SK-N-SH (cell line): Measurements from ENCODE around the gene ERI3. TPM values are rescaled to one million over a fixed set of nuclear protein-coding genes. Genes with fewer than 3 reads are reported as not detected.

Source experiments
- CTCF ChIA-PET: fragments of 300-600, 350-600 bp; formaldehyde crosslinking; extraction: SDS; loops from one replicate; lab custom pipeline; 2021; lab: Yijun Ruan, JAX
- POLR2A ChIA-PET: fragments of 350-600 bp; sonication (Branson Sonifier 250); formaldehyde crosslinking; extraction: SDS; loops from one replicate; lab custom pipeline; 2020; ENCODE audit warnings: antibody characterized with exemption, inconsistent platforms; lab: Yijun Ruan, JAX
- DNase-seq: peaks from one replicate; pipeline ENCODE4 v3.0.0; 2012
- H2AFZ ChIP-seq: fragments of 200-600 bp; sonication (generic); 2 replicates; pipeline ENCODE4 v1.8.1; 2016; ENCODE audit warnings: antibody characterized with exemption, mild to moderate bottlenecking, low read depth
- H3F3A ChIP-seq: fragments of 200-600 bp; sonication (generic); replicated peaks from 2 replicates; pipeline ENCODE3; 2016; ENCODE audit warnings: antibody characterized with exemption, mild to moderate bottlenecking; ENCODE audit not compliant: insufficient read depth
- H3K27ac ChIP-seq, 2 experiments: fragments of 200-500 bp in 1 of 2; fragments of 200-600 bp in 1 of 2; sonication (Bioruptor generic) in 1 of 2; sonication (generic), shearing (Covaris generic) in 1 of 2; 2 replicates each; pipeline versions ENCODE4 v1.5.1 to v1.6.1; 2014 to 2016; ENCODE audit warnings: low read depth in 2 of 2, inconsistent platforms in 1 of 2, low read length in 1 of 2, mild to moderate bottlenecking in 1 of 2, mixed read lengths in 1 of 2
- H3K27me3 ChIP-seq: fragments of 200-600 bp; sonication (generic), shearing (Covaris generic); 2 replicates; pipeline ENCODE4 v1.6.1; 2016; ENCODE audit warnings: mixed run types; ENCODE audit not compliant: insufficient read depth
- H3K36me3 ChIP-seq, 2 experiments: fragments of 200-500 bp in 1 of 2; fragments of 200-600 bp in 1 of 2; sonication (Bioruptor generic) in 1 of 2; sonication (generic) in 1 of 2; replicated peaks in 1 of 2; 2 replicates each; pipeline versions ENCODE3 to v1.5.1; 2014 to 2016; ENCODE audit warnings: low read length in 1 of 2, mild to moderate bottlenecking in 1 of 2; ENCODE audit not compliant: insufficient read depth in 2 of 2, control insufficient read depth in 1 of 2
- H3K4me1 ChIP-seq, 2 experiments: fragments of 200-500 bp in 1 of 2; fragments of 200-600 bp in 1 of 2; sonication (Bioruptor generic) in 1 of 2; sonication (generic), shearing (Covaris generic) in 1 of 2; 2 replicates each; pipeline versions ENCODE4 v1.5.1 to v1.6.1; 2014 to 2016; ENCODE audit warnings: low read depth in 1 of 2, low read length in 1 of 2, mixed run types in 1 of 2; ENCODE audit not compliant: insufficient read depth in 2 of 2, control insufficient read depth in 1 of 2
- H3K4me2 ChIP-seq: fragments of 200-600 bp; sonication (generic), shearing (Covaris generic); 2 replicates; pipeline ENCODE4 v1.6.1; 2017; ENCODE audit warnings: mixed run types
- H3K4me3 ChIP-seq, 2 experiments: fragments of 200-500 bp in 1 of 2; fragments of 200-600 bp in 1 of 2; sonication (Bioruptor generic) in 1 of 2; sonication (generic), shearing (Covaris generic) in 1 of 2; 2 replicates each; pipeline versions ENCODE4 v1.5.1 to v1.8.1; 2014 to 2016; ENCODE audit warnings: low read depth in 2 of 2, inconsistent platforms in 1 of 2, low read length in 1 of 2, mild to moderate bottlenecking in 1 of 2, mixed read lengths in 1 of 2, moderate library complexity in 1 of 2
- H3K79me2 ChIP-seq: fragments of 200-600 bp; sonication (generic); 2 replicates; pipeline ENCODE4 v1.8.1; 2017; ENCODE audit warnings: mild to moderate bottlenecking; ENCODE audit not compliant: insufficient read depth
- H3K9ac ChIP-seq: fragments of 200-600 bp; sonication (generic); 2 replicates; pipeline ENCODE4 v1.6.1; 2017; ENCODE audit warnings: mixed run types
- H3K9me2 ChIP-seq: fragments of 200-600 bp; sonication (generic); 2 replicates; pipeline ENCODE4 v1.6.1; 2017; ENCODE audit warnings: mixed run types
- H3K9me3 ChIP-seq: fragments of 200-600 bp; sonication (generic); 2 replicates; pipeline ENCODE4 v1.6.1; 2017; ENCODE audit warnings: mixed run types, mild to moderate bottlenecking, moderate library complexity
- H4K20me1 ChIP-seq: fragments of 200-600 bp; sonication (generic); 2 replicates; pipeline ENCODE4 v1.6.1; 2017; ENCODE audit warnings: mild to moderate bottlenecking, mixed run types; ENCODE audit not compliant: insufficient read depth
- CHD2 ChIP-seq: fragments of 150-350 bp; IDR thresholded peaks from 2 replicates; pipeline ENCODE4 v1.6.1; 2018; ENCODE audit warnings: low read length; ENCODE audit not compliant: partially characterized antibody
- CTCF ChIP-seq: fragments of 200-600 bp; sonication (generic); IDR thresholded peaks from 2 replicates; pipeline ENCODE4 v1.6.1; 2017; ENCODE audit warnings: antibody characterized with exemption, mild to moderate bottlenecking, moderate library complexity
- ELF1 ChIP-seq: IDR thresholded peaks from 2 replicates; pipeline ENCODE4 v1.4.0; 2012
- FOXJ3 ChIP-seq: sonication (generic); formaldehyde crosslinking; IDR thresholded peaks from 2 replicates; pipeline ENCODE4 v1.5.1; 2020; ENCODE audit warnings: mild to moderate bottlenecking, missing genetic modification reagents
- FOXM1 ChIP-seq: IDR thresholded peaks from 2 replicates; pipeline ENCODE4 v1.4.0; 2012; ENCODE audit warnings: low read depth, mild to moderate bottlenecking
- GATA2 ChIP-seq: sonication (generic); formaldehyde crosslinking; IDR thresholded peaks from 2 replicates; pipeline ENCODE4 v1.5.0; 2020; ENCODE audit warnings: mild to moderate bottlenecking, missing genetic modification reagents
- JUND ChIP-seq: IDR thresholded peaks from 2 replicates; pipeline ENCODE4 v1.4.0; 2012
- NFIC ChIP-seq: IDR thresholded peaks from 2 replicates; pipeline ENCODE4 v1.4.0; 2012; ENCODE audit warnings: borderline replicate concordance
- NRF1 ChIP-seq: IDR thresholded peaks from 2 replicates; pipeline ENCODE4 v1.6.1; 2012; ENCODE audit warnings: low read depth, mild to moderate bottlenecking, low read length
- PBX3 ChIP-seq: IDR thresholded peaks from 2 replicates; pipeline ENCODE4; 2012
- POLR2AphosphoS5 ChIP-seq: IDR thresholded peaks from 2 replicates; pipeline ENCODE4 v1.6.1; 2012; ENCODE audit warnings: low read depth, low read length
- RAD21 ChIP-seq: IDR thresholded peaks from 2 replicates; pipeline ENCODE4 v1.6.1; 2012; ENCODE audit warnings: mild to moderate bottlenecking, low read length
- RXRA ChIP-seq: IDR thresholded peaks from 2 replicates; pipeline ENCODE4 v1.4.0; 2012; ENCODE audit warnings: low read depth, mild to moderate bottlenecking, borderline replicate concordance
- TAF1 ChIP-seq: IDR thresholded peaks from 2 replicates; pipeline ENCODE4 v1.6.1; 2012; ENCODE audit warnings: low read depth, mild to moderate bottlenecking, low read length, moderate library complexity, borderline replicate concordance
- USF1 ChIP-seq: IDR thresholded peaks from 2 replicates; pipeline ENCODE4 v1.4.0; 2012; ENCODE audit warnings: low read depth, borderline replicate concordance
- YY1 ChIP-seq: IDR thresholded peaks from 2 replicates; pipeline ENCODE4 v1.4.0; 2012; ENCODE audit warnings: low read depth, mild to moderate bottlenecking
- WGBS: methylation state at CpG from one replicate; pipeline ENCODE4 v1.1.6; 2017; ENCODE audit warnings: low lambda C conversion rate; 5-methylcytosine and 5-hydroxymethylcytosine counted together
- polyA plus RNA-seq, 3 experiments: library from polyadenylated mRNA; depleted of rRNA; stranded (reverse); fragments of >200 nt; gene quantifications; 2 replicates each; pipeline ENCODE4 v1.2.3, GENCODE V29; 2012

Gene ERI3
- polyA plus RNA-seq, 1 of the 3 experiments (the other 2 are of a cell fraction): 60.7 TPM

- CTCF ChIA-PET: interaction anchor here (1.4 to 7.2 kb wide), 2 partner anchors 20 to 80 kb away, joined by 4 to 78 read pairs; no protein-coding TSS in a partner anchor
Observed at GRCh38 chr1:44297695-44298400, 57.2 kb downstream of the ERI3 start.

More at GRCh38 chr1:44297695-44298400, 57.2 kb downstream of the ERI3 start:
- Histone ChIP-seq H3F3A (no peaks in the 10 kb centered on the region), H3K4me1 (peaks cover 0 to 22% of the 10 kb centered on the region in 2 experiments; a peak in 1 of 4 replicates), H3K27me3 (no peaks in the 10 kb centered on the region), H3K9me2 (no peaks in the 10 kb centered on the region), H3K9me3 (no peaks in the 10 kb centered on the region), H3K4me3 (no peak overlapping the region), H3K4me2 (no peak overlapping the region), H3K79me2 (no peaks in the 10 kb centered on the region), H3K36me3 (peaks cover 7 to 64% of the 10 kb centered on the region in 2 experiments), H2AFZ (no peak overlapping the region), H3K9ac (no peak overlapping the region), H4K20me1 (no peaks in the 10 kb centered on the region), H3K27ac (no peak overlapping the region)
- POLR2A ChIA-PET: no interaction called here
- TF ChIP-seq TAF1 (no peak), NRF1 (no peak), GATA2 (CRISPR knock-in tag) (no peak), RXRA (no peak), YY1 (no peak), CHD2 (no peak), CTCF (no peak), FOXJ3 (CRISPR knock-in tag) (no peak), POLR2AphosphoS5 (no peak), RAD21 (no peak), FOXM1 (no peak), PBX3 (no peak), ELF1 (no peak), NFIC (no peak), JUND (no peak), USF1 (no peak)
- no peak for DNase-seq
- 100% methylated on average over 2 of the region's 2 CpGs for WGBS
